HEK293T (cell line): Measurements from ENCODE around the gene TBC1D22A.

Experiments used
- CTCF ChIA-PET: fragments of 350-600 bp; formaldehyde crosslinking; extraction: SDS; loops from one replicate; lab custom pipeline; 2021; ENCODE audit warnings: antibody characterized with exemption, inconsistent platforms; lab: Yijun Ruan, JAX
- POLR2A ChIA-PET: fragments of 350-600 bp; formaldehyde crosslinking; extraction: SDS; loops from one replicate; lab custom pipeline; 2020; ENCODE audit warnings: antibody characterized with exemption, inconsistent platforms; lab: Yijun Ruan, JAX
- DNase-seq: peaks from one replicate; pipeline ENCODE4 v3.0.0; 2012; ENCODE audit warnings: mixed read lengths; ENCODE audit errors: extremely low spot score
- ARNT ChIP-seq: fragments of 450-650 bp; IDR thresholded peaks from 2 replicates; pipeline ENCODE4 v1.6.1; 2017; ENCODE audit warnings: mild to moderate bottlenecking
- BHLHE40 ChIP-seq: fragments of 450-650 bp; IDR thresholded peaks from 2 replicates; pipeline ENCODE4 v1.6.1; 2016; ENCODE audit warnings: mild to moderate bottlenecking, moderate library complexity, borderline replicate concordance
- CTBP1 ChIP-seq: fragments of 450-650 bp; IDR thresholded peaks from 2 replicates; pipeline ENCODE4 v1.6.1; 2016; ENCODE audit warnings: borderline replicate concordance
- ELF4 ChIP-seq: fragments of 450-650 bp; IDR thresholded peaks from 2 replicates; pipeline ENCODE4 v1.6.1; 2017; ENCODE audit warnings: antibody characterized with exemption
- FOXA1 ChIP-seq: fragments of 450-650 bp; IDR thresholded peaks from 2 replicates; pipeline ENCODE4 v1.6.1; 2016; ENCODE audit warnings: mild to moderate bottlenecking
- FOXK2 ChIP-seq: fragments of 450-650 bp; IDR thresholded peaks from 2 replicates; pipeline ENCODE4 v1.6.1; 2016; ENCODE audit warnings: mild to moderate bottlenecking
- FOXM1 ChIP-seq: fragments of 450-650 bp; IDR thresholded peaks from 2 replicates; pipeline ENCODE4 v1.6.1; 2017; ENCODE audit warnings: mild to moderate bottlenecking, borderline replicate concordance
- HDGF ChIP-seq: fragments of 450-650 bp; IDR thresholded peaks from 2 replicates; pipeline ENCODE4 v1.6.1; 2017; ENCODE audit warnings: antibody characterized with exemption, borderline replicate concordance
- L3MBTL2 ChIP-seq: fragments of 450-650 bp; conservative IDR thresholded peaks from 2 replicates; pipeline ENCODE4 v1.6.1; 2016; ENCODE audit warnings: mild to moderate bottlenecking
- LEF1 ChIP-seq: fragments of 450-650 bp; IDR thresholded peaks from 2 replicates; pipeline ENCODE4 v1.6.1; 2017; ENCODE audit warnings: mild to moderate bottlenecking, borderline replicate concordance
- NFRKB ChIP-seq: fragments of 450-650 bp; IDR thresholded peaks from 2 replicates; pipeline ENCODE4 v1.6.1; 2016; ENCODE audit warnings: mild to moderate bottlenecking, moderate library complexity
- SP1 ChIP-seq: fragments of 450-650 bp; IDR thresholded peaks from 2 replicates; pipeline ENCODE4 v1.6.1; 2017
- SUZ12 ChIP-seq: fragments of 450-650 bp; IDR thresholded peaks from 2 replicates; pipeline ENCODE4 v1.6.1; 2016; ENCODE audit warnings: mild to moderate bottlenecking
- TARDBP ChIP-seq: fragments of 450-650 bp; IDR thresholded peaks from 2 replicates; pipeline ENCODE4 v1.6.1; 2016
- ZNF384 ChIP-seq: fragments of 450-650 bp; IDR thresholded peaks from 2 replicates; pipeline ENCODE4 v1.6.1; 2016
- TF ChIP-seq, protein P1 (sequence below): fragments of 450-650 bp; IDR thresholded peaks from 2 replicates; pipeline ENCODE4 v1.6.1; 2016

TBC1D22A gene

DNA sequence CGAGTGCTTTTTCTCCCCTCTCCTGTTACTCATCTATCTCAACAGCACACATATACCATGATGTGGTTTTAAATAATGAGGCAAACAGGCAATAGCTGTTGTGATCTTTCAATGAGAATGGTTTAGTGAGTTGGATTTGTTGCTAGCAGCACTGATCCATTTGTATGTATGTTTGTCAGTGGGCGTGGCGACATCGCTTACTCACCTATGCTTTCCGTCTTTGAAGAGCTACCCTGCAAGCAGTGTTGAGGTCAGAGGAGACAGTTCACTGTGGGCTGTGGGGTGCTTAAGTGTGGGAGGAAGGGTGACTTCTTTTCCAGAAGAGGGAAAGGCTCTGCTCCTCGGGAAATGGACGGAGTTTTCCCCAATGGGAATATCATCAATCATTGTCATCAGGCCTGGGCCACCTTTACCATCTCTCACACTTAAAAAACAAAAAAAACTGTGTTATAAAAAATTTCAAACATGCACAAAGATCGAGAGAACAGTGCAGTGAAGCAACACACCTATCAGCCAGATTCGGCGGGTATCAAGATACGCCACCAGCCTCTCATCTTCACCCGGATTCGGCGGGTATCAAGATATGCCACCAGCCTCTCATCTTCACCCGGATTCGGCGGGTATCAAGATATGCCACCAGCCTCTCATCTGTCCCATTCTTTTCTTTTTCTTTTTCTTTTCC lies 83.8 kb downstream of the TBC1D22A start:
- ChIA-PET CTCF (interaction anchor here (0.6 to 0.9 kb wide), 2 partner anchors 38 to 367 kb away, joined by 3 read pairs; no protein-coding TSS in a partner anchor), POLR2A (no interaction called here)
- no peak for TF ChIP-seq SUZ12
- no peak for TF ChIP-seq ZNF384
- TF ChIP-seq TARDBP = no peak
- TF ChIP-seq, protein P1, sequence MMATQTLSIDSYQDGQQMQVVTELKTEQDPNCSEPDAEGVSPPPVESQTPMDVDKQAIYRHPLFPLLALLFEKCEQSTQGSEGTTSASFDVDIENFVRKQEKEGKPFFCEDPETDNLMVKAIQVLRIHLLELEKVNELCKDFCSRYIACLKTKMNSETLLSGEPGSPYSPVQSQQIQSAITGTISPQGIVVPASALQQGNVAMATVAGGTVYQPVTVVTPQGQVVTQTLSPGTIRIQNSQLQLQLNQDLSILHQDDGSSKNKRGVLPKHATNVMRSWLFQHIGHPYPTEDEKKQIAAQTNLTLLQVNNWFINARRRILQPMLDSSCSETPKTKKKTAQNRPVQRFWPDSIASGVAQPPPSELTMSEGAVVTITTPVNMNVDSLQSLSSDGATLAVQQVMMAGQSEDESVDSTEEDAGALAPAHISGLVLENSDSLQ = no peak
- no peak for TF ChIP-seq FOXA1
- no peak for TF ChIP-seq SP1
- TF ChIP-seq CTBP1 = no peak
- no peak for TF ChIP-seq BHLHE40
- TF ChIP-seq ELF4 = no peak
- no peak for DNase-seq

DNA sequence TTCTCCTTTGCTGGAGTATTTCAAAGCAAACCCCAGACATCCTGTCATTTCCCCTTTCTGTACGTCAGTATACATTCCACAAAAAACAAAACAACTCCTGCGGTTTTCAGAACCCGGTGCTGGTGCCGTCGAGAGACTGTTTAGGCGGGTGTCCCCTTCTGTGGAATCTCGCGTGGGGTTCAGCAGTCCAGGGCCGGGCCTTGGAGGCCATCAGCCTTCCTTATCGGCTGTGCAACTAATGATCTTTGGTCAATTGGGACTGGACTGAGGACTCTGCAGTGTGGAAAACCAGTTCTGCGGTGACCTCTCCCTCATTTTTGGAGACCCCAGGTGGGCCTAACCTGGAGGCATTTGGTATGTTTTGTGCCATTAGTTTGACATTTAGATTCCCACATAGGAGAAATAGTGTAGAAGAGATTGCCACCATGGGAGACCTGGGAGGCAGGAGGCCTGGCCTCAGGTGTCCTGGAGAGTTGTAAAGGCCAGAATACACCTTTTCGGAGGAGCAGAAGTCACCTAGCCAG lies 84.4 kb downstream of the TBC1D22A start:
- DNase-seq = no peak
- no peak for TF ChIP-seq NFRKB
- no peak for TF ChIP-seq FOXK2
- TF ChIP-seq SUZ12 = no peak
- TF ChIP-seq ELF4 = no peak
- no peak for TF ChIP-seq BHLHE40
- no peak for TF ChIP-seq FOXA1
- TF ChIP-seq, protein P1 = no peak
- no peak for TF ChIP-seq ARNT
- no peak for TF ChIP-seq TARDBP
- no peak for TF ChIP-seq L3MBTL2
- no peak for TF ChIP-seq CTBP1
- TF ChIP-seq HDGF = no peak
- no peak for TF ChIP-seq FOXM1
- TF ChIP-seq ZNF384 = no peak
- CTCF ChIA-PET = no interaction called here
- POLR2A ChIA-PET = no interaction called here

DNA sequence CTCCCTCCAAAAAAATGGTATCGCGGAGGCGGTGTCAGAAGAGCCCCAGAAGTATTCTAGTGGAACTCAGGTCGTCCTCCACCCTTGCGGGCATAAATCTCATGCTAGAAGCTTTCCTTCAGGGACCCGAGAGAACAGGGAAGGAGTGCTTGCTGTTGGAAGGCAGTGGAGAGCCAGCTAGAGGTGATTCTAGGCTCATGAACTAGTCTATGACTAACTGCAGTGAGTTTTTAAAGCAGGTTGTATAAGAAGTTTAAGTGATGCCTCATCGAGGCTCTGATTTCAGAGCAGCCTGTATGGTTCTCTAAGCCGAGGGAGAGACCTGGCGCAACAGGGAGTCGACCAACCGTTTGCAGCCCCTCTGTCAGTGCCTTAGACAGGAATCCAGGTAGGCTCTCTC lies 85.7 kb downstream of the TBC1D22A start:
- TF ChIP-seq ZNF384 = no peak
- TF ChIP-seq ELF4 = no peak
- TF ChIP-seq TARDBP = no peak
- no peak for TF ChIP-seq FOXA1
- TF ChIP-seq SP1 = no peak
- TF ChIP-seq FOXM1 = no peak
- TF ChIP-seq FOXK2 = no peak
- TF ChIP-seq BHLHE40 = no peak
- TF ChIP-seq CTBP1 = no peak
- TF ChIP-seq, protein P1 = no peak
- no peak for TF ChIP-seq SUZ12
- TF ChIP-seq NFRKB = no peak
- ChIA-PET CTCF (interaction anchor here (0.6 kb wide), 1 partner anchor 92 kb away, joined by 3 read pairs; no protein-coding TSS in a partner anchor), POLR2A (no interaction called here)
- no peak for DNase-seq

DNA sequence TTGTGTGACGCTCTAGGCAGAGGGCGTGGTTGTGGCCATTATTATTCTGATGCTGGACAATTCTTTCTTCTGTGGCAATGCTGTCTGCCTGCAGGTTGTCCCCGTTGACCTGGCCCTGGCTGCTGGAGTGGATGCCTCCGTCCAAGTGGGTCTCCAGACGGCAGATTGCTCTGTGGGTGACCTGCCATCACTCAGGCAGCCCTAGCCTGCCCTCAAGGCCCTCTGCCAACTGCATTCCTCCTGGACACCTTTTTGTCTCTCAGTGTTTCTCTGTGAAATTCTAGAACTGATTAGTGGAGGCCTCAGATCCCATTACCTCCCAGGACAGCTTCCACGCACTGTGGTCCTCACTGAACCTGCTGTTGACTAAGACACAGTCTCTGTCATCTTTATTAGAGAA lies 86.7 kb downstream of the TBC1D22A start:
- TF ChIP-seq L3MBTL2 (no peak), ELF4 (no peak), BHLHE40 (no peak)
- POLR2A ChIA-PET = no interaction called here

GRCh38 chr22:46849951-46850350 lies 87.5 kb downstream of the TBC1D22A start:
- ChIA-PET POLR2A (no interaction called here), CTCF (no interaction called here)
- DNase-seq = no peak
- TF ChIP-seq CTBP1 (no peak), LEF1 (no peak), SP1 (no peak), BHLHE40 (no peak), NFRKB (no peak), FOXK2 (no peak), ARNT (no peak), SUZ12 (no peak), ZNF384 (no peak)
- TF ChIP-seq, protein P1 = no peak

More for the DNA sequence above, 86.7 kb downstream of the TBC1D22A start:
- CTCF ChIA-PET = no interaction called here
- no peak for DNase-seq

DNA sequence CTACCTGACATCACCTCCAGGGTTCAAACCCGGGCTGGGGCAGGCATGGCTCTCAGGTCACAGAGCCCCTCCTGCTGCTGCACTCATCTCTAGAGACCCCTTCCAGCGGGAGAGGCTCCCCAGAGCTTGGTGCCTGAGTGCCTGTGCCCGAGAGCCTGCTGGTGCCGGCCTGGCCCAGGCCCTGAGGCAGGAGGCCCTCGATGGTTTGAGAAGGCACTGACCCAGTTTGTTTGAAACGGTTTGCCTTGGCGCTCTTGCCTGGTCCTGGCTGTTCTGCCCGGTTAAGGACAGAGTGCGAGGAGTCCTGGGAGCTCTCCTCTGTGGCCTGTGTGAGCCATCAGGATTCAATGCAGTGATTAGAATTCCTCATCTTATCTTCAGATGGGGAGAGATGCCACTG lies 88.9 kb downstream of the TBC1D22A start:
- POLR2A ChIA-PET = no interaction called here
- CTCF ChIA-PET = no interaction called here
- TF ChIP-seq FOXK2 = no peak
- no peak for TF ChIP-seq TARDBP
- no peak for TF ChIP-seq FOXM1
- no peak for TF ChIP-seq L3MBTL2
- no peak for TF ChIP-seq CTBP1
- no peak for TF ChIP-seq ELF4
- TF ChIP-seq SP1 = no peak
- no peak for DNase-seq
